CD14-positive monocyte (primary cell): Measurements from ENCODE around the gene SH3BP5L. TPM values are rescaled to one million over a fixed set of nuclear protein-coding genes. Genes with fewer than 3 reads are reported as not detected.

Source experiments
- DNase-seq, 3 donors: peaks; one replicate each; pipeline ENCODE4 v3.0.0-alpha.2; 2011 to 2022
- H2AFZ ChIP-seq: 2 replicates; pipeline ENCODE4 v1.6.0; 2012; ENCODE audit warnings: mild to moderate bottlenecking, low read depth, low read length, inconsistent platforms; ENCODE audit not compliant: insufficient read depth, poor library complexity, severe bottlenecking
- H3K27ac ChIP-seq, 2 donors: 1 replicate in 1 of 2; 2 replicates in 1 of 2; pipeline ENCODE4 v1.5.1; 2012 to 2013; ENCODE audit warnings: low read length in 2 of 2, control low read depth in 1 of 2, inconsistent platforms in 1 of 2, low read depth in 1 of 2, mild to moderate bottlenecking in 1 of 2
- H3K27me3 ChIP-seq, 2 donors: one replicate each; pipeline versions ENCODE4 v1.6.0 to v1.6.1; 2011 to 2013; ENCODE audit warnings: low read length in 2 of 2; ENCODE audit not compliant: control insufficient read depth in 2 of 2, insufficient read depth in 2 of 2
- H3K36me3 ChIP-seq, 2 donors: replicated peaks in 1 of 2; 1 replicate in 1 of 2; 2 replicates in 1 of 2; pipeline versions ENCODE4 v1.5.1 to v1.6.1; 2012 to 2013; ENCODE audit warnings: low read length in 2 of 2, control low read depth in 1 of 2, inconsistent platforms in 1 of 2, mild to moderate bottlenecking in 1 of 2; ENCODE audit not compliant: insufficient read depth in 2 of 2, control insufficient read depth in 1 of 2
- H3K4me1 ChIP-seq, 2 donors: 1 replicate in 1 of 2; 2 replicates in 1 of 2; pipeline versions ENCODE4 v1.5.1 to v1.6.1; 2012 to 2013; ENCODE audit warnings: low read length in 2 of 2, control low read depth in 1 of 2, inconsistent platforms in 1 of 2, mild to moderate bottlenecking in 1 of 2, moderate library complexity in 1 of 2; ENCODE audit not compliant: insufficient read depth in 2 of 2, control insufficient read depth in 1 of 2
- H3K4me2 ChIP-seq: replicated peaks from 2 replicates; pipeline ENCODE3; 2012; ENCODE audit warnings: low read length, moderate library complexity, mild to moderate bottlenecking; ENCODE audit not compliant: poor library complexity, severe bottlenecking; ENCODE audit errors: extremely low read depth
- H3K4me3 ChIP-seq, 3 experiments: fragments of 200-600 bp in 1 of 3; sonication (generic) in 1 of 3; replicated peaks in 1 of 3; 1 replicate in 2 of 3; 2 replicates in 1 of 3; pipeline ENCODE4 v1.5.1; 2011 to 2013; ENCODE audit warnings: low read length in 3 of 3, mild to moderate bottlenecking in 3 of 3, control low read depth in 2 of 3, low read depth in 2 of 3, inconsistent platforms in 1 of 3, moderate library complexity in 1 of 3
- H3K79me2 ChIP-seq: 2 replicates; pipeline ENCODE4 v1.6.0; 2012; ENCODE audit warnings: mild to moderate bottlenecking, control low read depth, inconsistent platforms, low read length, moderate library complexity; ENCODE audit not compliant: insufficient read depth
- H3K9ac ChIP-seq: 2 replicates; pipeline ENCODE4 v1.6.0; 2017; ENCODE audit warnings: low read length, mild to moderate bottlenecking; ENCODE audit not compliant: insufficient read depth, poor library complexity, severe bottlenecking
- H3K9me3 ChIP-seq, 2 donors: replicated peaks in 1 of 2; 1 replicate in 1 of 2; 2 replicates in 1 of 2; pipeline versions ENCODE4 v1.5.1 to v1.6.1; 2012 to 2013; ENCODE audit warnings: low read length in 2 of 2, control low read depth in 1 of 2; ENCODE audit not compliant: control insufficient read depth in 1 of 2, insufficient read depth in 1 of 2
- H4K20me1 ChIP-seq: 2 replicates; pipeline ENCODE4 v1.6.0; 2012; ENCODE audit warnings: mild to moderate bottlenecking, low read length, control low read depth, moderate library complexity; ENCODE audit not compliant: insufficient read depth
- H3K27ac Mint-ChIP-seq, 7 donors: one replicate each; pipeline ENCODE4 v1.8.0; 2020; ENCODE audit warnings: mild to moderate bottlenecking in 7 of 7, mixed read lengths in 7 of 7, moderate library complexity in 6 of 7, inconsistent platforms in 2 of 7
- H3K27me3 Mint-ChIP-seq, 3 donors: one replicate each; pipeline ENCODE4 v1.8.0; 2021 to 2022; ENCODE audit warnings: low read depth in 3 of 3, mild to moderate bottlenecking in 3 of 3, mixed read lengths in 3 of 3, moderate library complexity in 3 of 3, inconsistent platforms in 1 of 3
- H3K36me3 Mint-ChIP-seq, 2 donors: one replicate each; pipeline ENCODE4 v1.8.0; 2020; ENCODE audit warnings: mixed read lengths in 2 of 2, inconsistent platforms in 1 of 2, mild to moderate bottlenecking in 1 of 2
- H3K4me1 Mint-ChIP-seq: one replicate; pipeline ENCODE4 v1.8.0; 2020; ENCODE audit warnings: mild to moderate bottlenecking, mixed read lengths
- H3K4me3 Mint-ChIP-seq, 2 donors: one replicate each; pipeline ENCODE4 v1.8.0; 2020; ENCODE audit warnings: mild to moderate bottlenecking in 2 of 2, mixed read lengths in 2 of 2, moderate library complexity in 1 of 2
- H3K9me3 Mint-ChIP-seq, 7 donors: one replicate each; pipeline ENCODE4 v1.8.0; 2020 to 2022; ENCODE audit warnings: mixed read lengths in 7 of 7, mild to moderate bottlenecking in 6 of 7, moderate library complexity in 6 of 7, inconsistent platforms in 2 of 7
- WGBS: methylation state at CpG from one replicate; pipeline ENCODE4 v1.1.5; 2013; ENCODE audit warnings: missing lambda C conversion rate; ENCODE audit not compliant: insufficient coverage; 5-methylcytosine and 5-hydroxymethylcytosine counted together
- intact Hi-C, 2 donors: fragments of 100-400 bp; cut with micrococcal nuclease; formaldehyde crosslinking; loops; one replicate each; pipeline versions ENCODE4 v1.15.0 to v1.15.1; 2023
- polyA plus RNA-seq, 3 donors: library from polyadenylated mRNA; depleted of rRNA in 1 of 3; unstranded in 2 of 3; stranded (reverse) in 1 of 3; fragments of 300-500 nt in 2 of 3; fragments of >200 nt in 1 of 3; fragmentation: Illumina TruSeq in 2 of 3; gene quantifications; 1 replicate in 2 of 3; 2 replicates in 1 of 3; pipeline ENCODE4 v1.2.3, GENCODE V29; 2012 to 2021
- TF ChIP-seq, protein P1 (sequence below): fragments of 200-600 bp; IDR thresholded peaks from one replicate; pipeline ENCODE4 v1.8.0; 2022; ENCODE audit warnings: antibody characterized with exemption, mild to moderate bottlenecking

Gene SH3BP5L
- polyA plus RNA-seq, 3 donors = 4.0 to 15.7 (median 4.3) TPM

DNA sequence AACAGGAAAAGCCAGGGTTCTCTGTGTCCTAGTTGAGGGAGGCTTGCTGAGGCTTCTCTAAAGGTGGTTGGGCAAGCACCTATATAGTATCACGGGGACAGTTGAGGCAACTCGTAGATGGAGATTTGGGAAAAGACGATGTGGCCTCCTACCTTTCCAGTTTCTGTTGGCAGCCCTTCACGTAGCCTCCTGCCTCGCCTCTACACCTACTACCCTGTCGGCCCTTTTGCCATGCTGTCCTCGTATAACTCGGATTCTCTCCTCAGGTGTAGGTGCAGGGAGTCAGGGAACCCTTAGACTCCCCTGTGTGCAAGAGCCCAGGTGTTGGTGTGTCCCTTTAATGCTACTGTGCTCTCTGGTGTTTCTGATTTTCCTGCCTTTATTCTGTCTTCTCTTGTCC, 22.9 kb upstream of the SH3BP5L start:
- H3K36me3 ChIP-seq = peaks cover 67 to 73% of the 10 kb centered on the region in 2 donors

DNA sequence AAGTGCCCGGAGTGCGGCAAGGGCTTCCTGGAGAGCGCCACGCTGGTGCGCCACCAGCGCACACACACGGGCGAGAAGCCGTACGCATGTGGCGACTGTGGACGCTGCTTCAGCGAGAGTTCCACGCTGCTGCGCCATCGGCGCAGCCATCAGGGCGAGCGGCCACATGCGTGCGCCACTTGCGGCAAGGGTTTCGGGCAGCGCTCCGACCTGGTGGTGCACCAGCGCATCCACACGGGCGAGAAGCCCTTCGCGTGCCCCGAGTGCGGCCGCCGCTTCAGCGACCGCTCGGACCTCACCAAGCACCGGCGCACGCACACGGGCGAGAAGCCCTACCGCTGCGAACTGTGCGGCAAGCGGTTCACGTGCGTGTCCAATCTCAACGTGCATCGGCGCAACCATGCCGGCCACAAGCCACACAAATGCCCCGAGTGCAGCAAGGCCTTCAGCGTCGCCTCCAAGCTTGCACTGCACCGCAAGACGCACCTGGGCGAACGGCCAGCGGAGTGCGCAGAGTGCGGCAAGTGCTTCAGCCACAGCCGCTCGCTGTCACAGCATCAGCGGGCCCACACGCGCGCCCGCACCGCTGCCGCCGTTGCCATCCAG, 22.3 kb upstream of the SH3BP5L start:
- Histone ChIP-seq H3K9me3 (no peaks in the 10 kb centered on the region), H3K27me3 (no peaks in the 10 kb centered on the region), H3K4me1 (peaks cover 6 to 9% of the 10 kb centered on the region in 2 donors), H2AFZ (no peak overlapping the region), H3K4me3 (no peak overlapping the region), H3K9ac (no peak overlapping the region), H3K79me2 (peaks cover 15% of the 10 kb centered on the region), H3K4me2 (no peak overlapping the region), H3K36me3 (peaks cover 70 to 75% of the 10 kb centered on the region in 2 donors), H3K27ac (no peak overlapping the region), H4K20me1 (peaks cover 41% of the 10 kb centered on the region)
- H3K4me3 Mint-ChIP-seq = no peak overlapping the region
- TF ChIP-seq, protein P1, sequence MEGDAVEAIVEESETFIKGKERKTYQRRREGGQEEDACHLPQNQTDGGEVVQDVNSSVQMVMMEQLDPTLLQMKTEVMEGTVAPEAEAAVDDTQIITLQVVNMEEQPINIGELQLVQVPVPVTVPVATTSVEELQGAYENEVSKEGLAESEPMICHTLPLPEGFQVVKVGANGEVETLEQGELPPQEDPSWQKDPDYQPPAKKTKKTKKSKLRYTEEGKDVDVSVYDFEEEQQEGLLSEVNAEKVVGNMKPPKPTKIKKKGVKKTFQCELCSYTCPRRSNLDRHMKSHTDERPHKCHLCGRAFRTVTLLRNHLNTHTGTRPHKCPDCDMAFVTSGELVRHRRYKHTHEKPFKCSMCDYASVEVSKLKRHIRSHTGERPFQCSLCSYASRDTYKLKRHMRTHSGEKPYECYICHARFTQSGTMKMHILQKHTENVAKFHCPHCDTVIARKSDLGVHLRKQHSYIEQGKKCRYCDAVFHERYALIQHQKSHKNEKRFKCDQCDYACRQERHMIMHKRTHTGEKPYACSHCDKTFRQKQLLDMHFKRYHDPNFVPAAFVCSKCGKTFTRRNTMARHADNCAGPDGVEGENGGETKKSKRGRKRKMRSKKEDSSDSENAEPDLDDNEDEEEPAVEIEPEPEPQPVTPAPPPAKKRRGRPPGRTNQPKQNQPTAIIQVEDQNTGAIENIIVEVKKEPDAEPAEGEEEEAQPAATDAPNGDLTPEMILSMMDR = no peak
- no peak for DNase-seq
- H3K4me1 Mint-ChIP-seq = no peaks in the 10 kb centered on the region
- 96% methylated on average over 69 of the region's 72 CpGs for WGBS
- no peak overlapping the region for H3K27ac Mint-ChIP-seq
- peaks cover 0 to 2% (median 2%) of the 10 kb centered on the region in 3 donors for H3K27me3 Mint-ChIP-seq
- peaks cover 62 to 66% of the 10 kb centered on the region in 2 donors for H3K36me3 Mint-ChIP-seq
- H3K9me3 Mint-ChIP-seq = peaks cover 0 to 5% (median 0%) of the 10 kb centered on the region in 7 donors
- intact Hi-C loops = no loop called here

More for the DNA sequence above, 22.9 kb upstream of the SH3BP5L start:
- intact Hi-C loops = no loop called here
- Histone ChIP-seq H3K4me2 (no peak overlapping the region), H3K4me3 (no peak overlapping the region), H2AFZ (no peak overlapping the region), H3K27ac (no peak overlapping the region), H3K27me3 (no peaks in the 10 kb centered on the region), H4K20me1 (peaks cover 42% of the 10 kb centered on the region), H3K79me2 (peaks cover 11% of the 10 kb centered on the region), H3K9me3 (no peaks in the 10 kb centered on the region), H3K4me1 (peaks cover 6 to 10% of the 10 kb centered on the region in 2 donors), H3K9ac (no peak overlapping the region)
- peaks cover 0 to 5% (median 0%) of the 10 kb centered on the region in 7 donors for H3K9me3 Mint-ChIP-seq
- WGBS = 96% methylated on average over 4 of the region's 8 CpGs
- TF ChIP-seq, protein P1 = no peak
- H3K36me3 Mint-ChIP-seq = peaks cover 62 to 66% of the 10 kb centered on the region in 2 donors
- H3K4me1 Mint-ChIP-seq = no peaks in the 10 kb centered on the region
- H3K4me3 Mint-ChIP-seq = no peak overlapping the region
- DNase-seq = no peak
- peaks cover 0 to 2% (median 2%) of the 10 kb centered on the region in 3 donors for H3K27me3 Mint-ChIP-seq
- no peak overlapping the region for H3K27ac Mint-ChIP-seq
